GM12875 (cell line): ENCODE results near the gene NGB.

Experiments
- H3K4me3 ChIP-seq: one replicate; pipeline ENCODE4 v1.5.1; 2011; ENCODE audit warnings: low read depth, low read length, control low read depth
- TF ChIP-seq, protein P1 (sequence below): IDR thresholded peaks from 2 replicates; pipeline ENCODE4 v1.5.1; 2011; ENCODE audit warnings: low read depth, mild to moderate bottlenecking, control low read depth, inconsistent platforms, low read length, moderate library complexity, borderline replicate concordance; ENCODE audit not compliant: insufficient read depth

The NGB gene

DNA sequence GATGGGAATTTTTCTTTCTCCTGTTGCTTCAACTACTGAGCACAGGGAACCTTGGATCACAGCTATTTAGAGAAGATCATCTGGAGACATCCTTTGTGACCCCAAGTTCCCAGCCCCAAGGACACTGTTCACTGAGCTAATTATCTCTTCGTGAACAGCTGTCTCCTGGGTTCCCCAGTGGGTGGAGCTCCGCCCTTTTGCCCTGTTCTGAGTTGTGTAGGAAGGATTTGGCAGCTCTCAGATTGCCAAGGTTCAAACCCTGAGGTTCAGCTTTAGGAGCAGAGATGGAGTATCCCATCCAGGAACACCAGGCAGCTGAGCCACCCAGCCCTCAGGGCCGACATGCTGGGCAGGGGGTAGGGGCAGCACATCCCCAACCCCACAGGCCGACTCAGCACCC lies 32.0 kb downstream of the NGB start:
- H3K4me3 ChIP-seq, result no peak overlapping the region
- TF ChIP-seq, protein P1, sequence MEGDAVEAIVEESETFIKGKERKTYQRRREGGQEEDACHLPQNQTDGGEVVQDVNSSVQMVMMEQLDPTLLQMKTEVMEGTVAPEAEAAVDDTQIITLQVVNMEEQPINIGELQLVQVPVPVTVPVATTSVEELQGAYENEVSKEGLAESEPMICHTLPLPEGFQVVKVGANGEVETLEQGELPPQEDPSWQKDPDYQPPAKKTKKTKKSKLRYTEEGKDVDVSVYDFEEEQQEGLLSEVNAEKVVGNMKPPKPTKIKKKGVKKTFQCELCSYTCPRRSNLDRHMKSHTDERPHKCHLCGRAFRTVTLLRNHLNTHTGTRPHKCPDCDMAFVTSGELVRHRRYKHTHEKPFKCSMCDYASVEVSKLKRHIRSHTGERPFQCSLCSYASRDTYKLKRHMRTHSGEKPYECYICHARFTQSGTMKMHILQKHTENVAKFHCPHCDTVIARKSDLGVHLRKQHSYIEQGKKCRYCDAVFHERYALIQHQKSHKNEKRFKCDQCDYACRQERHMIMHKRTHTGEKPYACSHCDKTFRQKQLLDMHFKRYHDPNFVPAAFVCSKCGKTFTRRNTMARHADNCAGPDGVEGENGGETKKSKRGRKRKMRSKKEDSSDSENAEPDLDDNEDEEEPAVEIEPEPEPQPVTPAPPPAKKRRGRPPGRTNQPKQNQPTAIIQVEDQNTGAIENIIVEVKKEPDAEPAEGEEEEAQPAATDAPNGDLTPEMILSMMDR, result no peak

DNA sequence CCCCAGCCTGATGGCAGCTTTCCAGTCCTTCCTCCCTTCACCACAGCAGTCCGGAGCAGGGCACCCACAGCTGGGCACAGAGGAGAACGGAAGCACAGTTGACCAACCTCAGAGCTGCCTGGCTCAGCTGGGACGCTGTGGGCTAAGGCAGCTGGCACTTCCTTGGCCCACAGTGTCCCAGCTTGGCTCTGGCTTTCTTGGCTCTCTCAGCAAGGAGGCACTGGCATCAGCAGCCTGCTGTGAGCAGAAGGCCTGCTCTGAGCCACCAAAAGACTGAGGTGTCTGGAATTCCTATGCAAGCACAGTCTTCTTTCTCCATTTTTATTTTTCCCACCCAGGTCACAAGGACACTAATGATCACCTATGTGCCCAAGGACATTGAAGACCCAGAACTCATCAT lies 32.6 kb downstream of the NGB start:
- no peak overlapping the region for H3K4me3 ChIP-seq
- TF ChIP-seq, protein P1, result no peak

DNA sequence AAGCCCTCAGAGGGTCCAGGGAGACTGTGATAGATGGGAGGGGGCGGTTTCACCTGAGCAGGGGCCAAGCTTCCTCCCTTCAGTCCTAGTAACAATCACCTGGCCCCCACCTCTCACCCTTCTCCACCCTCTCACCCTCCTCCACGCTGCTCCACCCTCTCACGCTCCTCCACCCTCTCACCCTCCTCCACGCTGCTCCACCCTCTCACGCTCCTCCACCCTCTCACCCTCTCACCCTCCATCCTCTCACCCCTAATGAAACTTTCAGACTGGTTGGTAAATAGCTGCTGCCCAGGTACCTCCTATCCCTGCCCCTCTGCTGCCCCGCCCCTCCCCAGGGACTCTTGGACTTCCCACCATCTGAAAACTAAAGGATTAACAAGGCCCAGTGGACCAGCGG lies 34.2 kb downstream of the NGB start:
- TF ChIP-seq, protein P1, result no peak
- no peak overlapping the region for H3K4me3 ChIP-seq

DNA sequence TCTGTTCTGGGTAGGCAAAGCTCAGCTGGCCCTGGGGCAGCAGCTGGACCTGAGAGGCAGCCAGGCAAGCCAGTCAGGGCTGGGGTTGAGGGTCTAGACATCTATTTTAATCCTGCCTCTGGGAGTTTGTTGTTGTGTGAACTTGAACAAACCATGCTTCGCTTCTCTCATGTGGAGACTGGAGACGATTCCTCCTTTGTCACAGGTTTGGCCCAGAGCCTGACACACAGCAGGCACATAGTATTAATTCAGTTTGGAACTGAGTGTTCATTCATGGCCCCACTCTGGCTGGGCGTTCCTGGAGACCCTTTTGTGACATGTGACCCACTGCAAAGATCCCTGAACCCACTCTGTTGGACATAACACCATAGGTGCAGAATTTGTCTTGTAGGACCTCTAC lies 39.3 kb downstream of the NGB start:
- H3K4me3 ChIP-seq, result no peak overlapping the region
- TF ChIP-seq, protein P1, result no peak

DNA sequence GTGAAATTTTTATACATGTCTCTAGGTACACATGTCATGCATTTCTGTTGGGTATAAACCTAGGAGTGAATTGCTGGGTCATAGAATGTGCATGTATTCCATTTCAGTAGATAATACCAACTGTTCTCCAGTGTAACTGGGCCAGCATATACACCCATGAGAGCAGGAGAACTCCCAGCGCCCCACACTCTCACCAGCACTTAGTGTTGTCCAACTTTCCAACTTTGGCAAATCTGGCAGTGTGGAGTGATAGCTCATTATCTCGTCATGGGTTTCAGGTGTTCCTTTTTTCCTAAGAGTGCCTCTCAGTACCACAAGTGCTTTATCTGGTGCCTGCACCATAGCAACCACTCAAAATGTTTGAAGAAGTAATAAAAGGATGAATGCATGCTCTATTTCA lies 40.1 kb downstream of the NGB start:
- no peak overlapping the region for H3K4me3 ChIP-seq
- TF ChIP-seq, protein P1, result no peak

DNA sequence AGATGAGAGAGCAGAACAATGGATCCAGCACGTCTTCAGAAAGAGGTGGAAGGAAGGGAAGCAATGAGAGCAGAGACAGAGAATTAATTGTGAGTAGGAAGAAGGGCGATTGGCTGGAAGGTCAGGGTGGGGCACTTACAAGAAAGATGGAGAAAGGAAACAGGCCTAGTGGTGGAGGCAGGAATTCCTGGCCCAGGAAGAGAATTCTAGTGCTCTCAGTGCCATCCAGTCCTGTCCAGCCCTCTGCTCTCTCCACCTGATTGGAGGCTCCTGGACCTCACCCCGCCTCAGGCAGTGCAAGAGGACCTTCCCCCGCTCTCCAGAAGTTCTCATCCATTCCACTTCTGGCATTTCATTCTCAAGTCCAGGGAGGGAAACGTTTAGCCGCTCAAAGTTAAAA lies 43.0 kb downstream of the NGB start:
- TF ChIP-seq, protein P1, result no peak

DNA sequence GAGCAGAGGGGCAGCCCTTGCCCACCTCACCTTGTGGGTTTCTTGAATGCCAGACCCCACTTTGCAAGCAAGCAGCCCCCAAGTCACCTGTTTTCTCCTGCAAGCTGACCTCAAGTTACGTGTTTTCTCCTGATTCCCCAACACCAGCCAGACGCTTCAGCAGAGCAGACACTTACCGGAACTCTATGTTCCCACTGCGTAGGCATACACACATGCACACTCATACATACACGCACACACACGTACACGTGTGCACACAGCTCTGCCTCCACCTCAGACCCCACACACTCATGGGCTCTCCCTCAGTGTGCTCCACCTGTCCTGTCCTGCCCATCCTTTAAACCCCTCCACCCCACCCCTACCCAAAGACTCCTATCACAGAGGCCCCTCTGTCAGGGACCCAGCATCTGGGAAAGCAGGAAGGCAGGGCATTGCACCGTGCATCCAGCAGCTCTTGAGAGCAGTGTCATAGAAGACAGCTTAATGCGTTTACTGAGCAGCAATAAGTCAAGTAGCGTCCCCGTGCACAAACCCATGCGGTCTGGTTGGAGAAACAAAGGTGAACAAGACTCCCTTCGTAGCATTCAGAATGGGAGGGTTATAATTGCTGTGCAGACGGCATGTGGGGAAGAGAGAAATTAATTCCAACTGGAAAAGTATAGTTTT lies 45.0 kb downstream of the NGB start:
- no peak overlapping the region for H3K4me3 ChIP-seq
- TF ChIP-seq, protein P1, result no peak

More for the DNA sequence above, 43.0 kb downstream of the NGB start:
- no peak overlapping the region for H3K4me3 ChIP-seq
